ENCODE results near the gene PNMA6E. TPM values are rescaled to one million over a fixed set of nuclear protein-coding genes. Genes with fewer than 3 reads are reported as not detected.

Gene PNMA6E
- total and polyA plus RNA-seq, 2 donors (not counting 1 experiment from before 2014, with no cell fraction given), result not detected

DNA sequence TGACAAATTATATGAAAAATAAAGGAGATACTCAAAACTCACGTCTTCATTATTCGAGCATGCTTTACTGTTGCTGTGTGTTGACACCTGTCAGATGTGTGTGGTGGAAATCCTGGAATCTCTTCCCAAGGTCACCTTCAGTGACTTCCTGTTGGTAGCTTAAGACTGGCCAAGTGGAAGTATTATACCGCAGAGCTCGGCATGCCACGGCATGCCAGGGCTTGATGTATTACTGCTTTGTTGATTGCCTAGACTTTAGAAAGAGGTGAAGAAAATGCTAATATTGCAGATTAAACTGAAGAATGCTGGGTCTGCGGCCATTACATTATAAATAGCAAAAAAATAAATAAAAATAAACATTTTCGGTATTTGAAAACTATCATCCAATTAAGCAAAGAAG, 40.1 kb upstream of the PNMA6E start:
- Histone ChIP-seq H4K20me1 (ENCODE audit: control insufficient read depth, insufficient read depth, low read length, poor library complexity, severe bottlenecking) (no peaks in the 10 kb centered on the region), H2AFZ (ENCODE audit: insufficient read depth, low read depth, low read length, poor library complexity, severe bottlenecking) (no peak overlapping the region), H3K9me3 (ENCODE audit: control extremely low read depth in 1 of 3, control insufficient read depth in 2 of 3, insufficient read depth in 1 of 3, low read length in 2 of 3) (no peaks in the 10 kb centered on the region), H3K27ac (ENCODE audit: low read length in 2 of 2) (no peak overlapping the region), H3K4me2 (replicated peaks; ENCODE audit: low read depth, low read length, poor library complexity, severe bottlenecking) (no peak overlapping the region), H3K9ac (ENCODE audit: low read length) (no peak overlapping the region), H3K79me2 (ENCODE audit: control insufficient read depth, insufficient read depth, low read length) (no peaks in the 10 kb centered on the region), H3K36me3 (replicated peaks in 1 of 2; ENCODE audit: control extremely low read depth in 1 of 2, control insufficient read depth in 1 of 2, extremely low read depth in 1 of 2, insufficient read depth in 2 of 2, low read length in 1 of 2) (no peaks in the 10 kb centered on the region), H3K27me3 (replicated peaks in 1 of 4; ENCODE audit: control extremely low read depth in 1 of 4, control insufficient read depth in 3 of 4, insufficient read depth in 4 of 4, low read length in 3 of 4) (no peaks in the 10 kb centered on the region), H3K4me1 (ENCODE audit: control insufficient read depth in 2 of 2, insufficient read depth in 2 of 2, low read length in 2 of 2) (no peaks in the 10 kb centered on the region), H3K4me3 (ENCODE audit: control extremely low read depth in 1 of 5, extremely low read depth in 1 of 5, insufficient read depth in 1 of 5, low read depth in 2 of 5, low read length in 4 of 5) (no peak overlapping the region)
- ATAC-seq (ENCODE audit: low read depth) (no peak), DNase-seq (no peak)
- ChIA-PET POLR2A (no interaction called here), CTCF (interaction anchor here (0.7 kb wide), 1 partner anchor 61 kb away, joined by 3 read pairs; no protein-coding TSS in a partner anchor)
- Mint-ChIP-seq H3K27me3 (no peaks in the 10 kb centered on the region), H3K9me3 (ENCODE audit: insufficient read depth) (no peaks in the 10 kb centered on the region), H3K4me3 (no peak overlapping the region), H3K27ac (no peak overlapping the region), H3K4me1 (no peaks in the 10 kb centered on the region)
- whole genome bisulfite sequencing (ENCODE audit: insufficient coverage), result no CpG with 5 or more reads among the region's 7 CpGs
- TF ChIP-seq EZH2 (IDR thresholded peaks at IDR 0.05; ENCODE audit: borderline replicate concordance, insufficient read depth, low read depth, low read length, poor library complexity, severe bottlenecking), result no peak
- TF ChIP-seq, protein P1, sequence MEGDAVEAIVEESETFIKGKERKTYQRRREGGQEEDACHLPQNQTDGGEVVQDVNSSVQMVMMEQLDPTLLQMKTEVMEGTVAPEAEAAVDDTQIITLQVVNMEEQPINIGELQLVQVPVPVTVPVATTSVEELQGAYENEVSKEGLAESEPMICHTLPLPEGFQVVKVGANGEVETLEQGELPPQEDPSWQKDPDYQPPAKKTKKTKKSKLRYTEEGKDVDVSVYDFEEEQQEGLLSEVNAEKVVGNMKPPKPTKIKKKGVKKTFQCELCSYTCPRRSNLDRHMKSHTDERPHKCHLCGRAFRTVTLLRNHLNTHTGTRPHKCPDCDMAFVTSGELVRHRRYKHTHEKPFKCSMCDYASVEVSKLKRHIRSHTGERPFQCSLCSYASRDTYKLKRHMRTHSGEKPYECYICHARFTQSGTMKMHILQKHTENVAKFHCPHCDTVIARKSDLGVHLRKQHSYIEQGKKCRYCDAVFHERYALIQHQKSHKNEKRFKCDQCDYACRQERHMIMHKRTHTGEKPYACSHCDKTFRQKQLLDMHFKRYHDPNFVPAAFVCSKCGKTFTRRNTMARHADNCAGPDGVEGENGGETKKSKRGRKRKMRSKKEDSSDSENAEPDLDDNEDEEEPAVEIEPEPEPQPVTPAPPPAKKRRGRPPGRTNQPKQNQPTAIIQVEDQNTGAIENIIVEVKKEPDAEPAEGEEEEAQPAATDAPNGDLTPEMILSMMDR (IDR thresholded peaks at IDR 0.05), result no peak
- intact Hi-C loops (cut with micrococcal nuclease), result no loop called here

DNA sequence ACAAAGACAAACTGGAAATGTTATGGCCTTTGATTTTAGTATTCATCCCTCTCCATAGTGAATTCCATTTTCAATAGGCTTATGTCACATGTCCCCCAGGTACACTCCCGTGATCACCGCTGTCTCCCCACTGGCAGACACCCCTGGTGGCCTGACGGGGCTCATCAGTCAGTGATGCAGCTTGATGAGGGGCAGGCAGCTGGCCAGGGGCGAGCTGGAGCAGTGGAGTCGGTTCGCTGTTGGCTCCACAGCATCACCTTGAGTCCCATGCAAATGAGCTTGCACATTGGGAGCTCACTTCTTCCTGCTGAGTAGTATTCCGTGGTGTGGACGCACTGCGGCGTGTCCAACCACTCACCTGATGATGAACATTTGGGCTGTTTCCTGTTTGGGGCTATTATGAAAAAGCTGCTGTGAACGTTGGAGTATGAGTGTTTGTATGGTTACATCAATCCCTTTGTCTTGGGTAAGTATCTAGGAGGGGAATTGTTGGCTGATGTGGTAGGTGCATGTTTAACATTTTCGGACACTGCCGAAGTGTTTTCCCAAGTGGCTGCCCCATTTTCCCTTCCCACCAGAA, 39.5 kb upstream of the PNMA6E start:
- ChIA-PET CTCF (interaction anchor here (0.7 kb wide), 1 partner anchor 60 kb away, joined by 3 read pairs; no protein-coding TSS in a partner anchor), POLR2A (no interaction called here)
- Histone ChIP-seq H3K9me3 (ENCODE audit: control extremely low read depth in 1 of 3, control insufficient read depth in 2 of 3, insufficient read depth in 1 of 3, low read length in 2 of 3) (no peaks in the 10 kb centered on the region), H4K20me1 (ENCODE audit: control insufficient read depth, insufficient read depth, low read length, poor library complexity, severe bottlenecking) (no peaks in the 10 kb centered on the region), H2AFZ (ENCODE audit: insufficient read depth, low read depth, low read length, poor library complexity, severe bottlenecking) (no peak overlapping the region), H3K4me2 (replicated peaks; ENCODE audit: low read depth, low read length, poor library complexity, severe bottlenecking) (no peak overlapping the region), H3K9ac (ENCODE audit: low read length) (no peak overlapping the region), H3K4me3 (ENCODE audit: control extremely low read depth in 1 of 5, extremely low read depth in 1 of 5, insufficient read depth in 1 of 5, low read depth in 2 of 5, low read length in 4 of 5) (no peak overlapping the region), H3K36me3 (replicated peaks in 1 of 2; ENCODE audit: control extremely low read depth in 1 of 2, control insufficient read depth in 1 of 2, extremely low read depth in 1 of 2, insufficient read depth in 2 of 2, low read length in 1 of 2) (no peaks in the 10 kb centered on the region), H3K79me2 (ENCODE audit: control insufficient read depth, insufficient read depth, low read length) (no peaks in the 10 kb centered on the region), H3K27me3 (replicated peaks in 1 of 4; ENCODE audit: control extremely low read depth in 1 of 4, control insufficient read depth in 3 of 4, insufficient read depth in 4 of 4, low read length in 3 of 4) (no peaks in the 10 kb centered on the region), H3K4me1 (ENCODE audit: control insufficient read depth in 2 of 2, insufficient read depth in 2 of 2, low read length in 2 of 2) (no peaks in the 10 kb centered on the region), H3K27ac (ENCODE audit: low read length in 2 of 2) (no peak overlapping the region)
- ATAC-seq (ENCODE audit: low read depth) (no peak), DNase-seq (no peak)
- H3K27me3 Mint-ChIP-seq, result no peaks in the 10 kb centered on the region
- 83% methylated on average over 5 of the region's 13 CpGs for WGBS (ENCODE audit: insufficient coverage)
- intact Hi-C loops (cut with micrococcal nuclease), result no loop called here
- H3K4me3 Mint-ChIP-seq, result no peak overlapping the region
- TF ChIP-seq, protein P1 (IDR thresholded peaks at IDR 0.05), result no peak
- TF ChIP-seq EZH2 (IDR thresholded peaks at IDR 0.05; ENCODE audit: borderline replicate concordance, insufficient read depth, low read depth, low read length, poor library complexity, severe bottlenecking), result no peak
- H3K9me3 Mint-ChIP-seq (ENCODE audit: insufficient read depth), result no peaks in the 10 kb centered on the region
- no peaks in the 10 kb centered on the region for H3K4me1 Mint-ChIP-seq
- H3K27ac Mint-ChIP-seq, result no peak overlapping the region

Measured in B cell (primary cell).